ENCODE results near the gene NR4A3. TPM values are rescaled to one million over a fixed set of nuclear protein-coding genes. Genes with fewer than 3 reads are reported as not detected.

NR4A3 gene
- total RNA-seq, 2 experiments from 2014 or later = 1.2 TPM

- Mint-ChIP-seq H3K27me3 (peaks cover 16% of the 10 kb centered on the region), H3K4me3 (peak overlapping the region; percentile 94), H3K36me3 (no peaks in the 10 kb centered on the region), H3K4me1 (peaks cover 45% of the 10 kb centered on the region), H3K27ac (peak overlapping the region; percentile 92), H3K9me3 (no peaks in the 10 kb centered on the region)
- POLR2A ChIA-PET = interaction anchor here (0.8 to 1.2 kb wide), 4 partner anchors 9 to 183 kb away, joined by 3 to 6 read pairs (median 3); no protein-coding TSS in a partner anchor
- peak; percentile 95 for DNase-seq
- peak; percentile 49 for ATAC-seq (ENCODE audit: low read depth)
These were observed 1.6 kb upstream of the NR4A3 start for GRCh38 chr9:99819856-99820684.

GRCh38 chr9:99820685-99821395, 845 bp upstream of the NR4A3 start:
- Mint-ChIP-seq H3K9me3 (no peaks in the 10 kb centered on the region), H3K4me3 (peak overlapping the region; percentile 94), H3K27me3 (peaks cover 19% of the 10 kb centered on the region), H3K36me3 (no peaks in the 10 kb centered on the region), H3K4me1 (peaks cover 52% of the 10 kb centered on the region), H3K27ac (peak overlapping the region; percentile 92)
- no peak for DNase-seq
- POLR2A ChIA-PET = no interaction called here
- peak; percentile 0 for ATAC-seq (ENCODE audit: low read depth)

DNA sequence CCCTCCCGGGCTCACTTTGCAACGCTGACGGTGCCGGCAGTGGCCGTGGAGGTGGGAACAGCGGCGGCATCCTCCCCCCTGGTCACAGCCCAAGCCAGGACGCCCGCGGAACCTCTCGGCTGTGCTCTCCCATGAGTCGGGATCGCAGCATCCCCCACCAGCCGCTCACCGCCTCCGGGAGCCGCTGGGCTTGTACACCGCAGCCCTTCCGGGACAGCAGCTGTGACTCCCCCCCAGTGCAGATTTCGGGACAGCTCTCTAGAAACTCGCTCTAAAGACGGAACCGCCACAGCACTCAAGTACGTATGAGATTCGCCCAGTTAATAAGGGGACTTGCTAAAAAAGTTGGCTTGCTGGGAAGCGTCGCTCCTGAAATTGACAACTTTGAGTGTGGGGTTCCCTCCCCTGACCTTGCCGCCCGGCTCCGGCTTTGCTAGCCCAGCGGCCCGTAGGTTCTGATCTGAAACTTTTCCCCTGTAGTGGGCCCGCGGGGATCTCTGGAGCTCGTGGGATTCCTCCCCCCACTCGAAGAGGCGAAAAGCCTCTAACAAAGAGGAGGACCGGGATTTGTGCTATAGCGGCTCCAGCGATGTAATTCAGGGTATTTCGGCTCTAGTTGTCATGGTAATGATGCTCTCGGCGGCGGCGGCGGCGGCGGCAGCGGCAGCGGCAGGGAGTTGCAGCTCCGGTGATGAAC, 572 bp downstream of the NR4A3 start:
- DNase-seq = peak; percentile 71
- no peak for ATAC-seq (ENCODE audit: low read depth)
- H3K4me3 Mint-ChIP-seq = peak overlapping the region; percentile 94
- peaks cover 13% of the 10 kb centered on the region for H3K27me3 Mint-ChIP-seq
- POLR2A ChIA-PET = interaction anchor here (0.6 to 1.7 kb wide), 3 partner anchors 23 to 889 kb away, joined by 3 to 4 read pairs (median 4); partner anchors contain the start of genes ALG2 and SEC61B
- peaks cover 63% of the 10 kb centered on the region for H3K4me1 Mint-ChIP-seq
- peak overlapping the region; percentile 92 for H3K27ac Mint-ChIP-seq
- H3K36me3 Mint-ChIP-seq = no peaks in the 10 kb centered on the region
- H3K9me3 Mint-ChIP-seq = no peaks in the 10 kb centered on the region

- peak; percentile 39 for DNase-seq
- peaks cover 70% of the 10 kb centered on the region for H3K4me1 Mint-ChIP-seq
- H3K9me3 Mint-ChIP-seq = no peaks in the 10 kb centered on the region
- peak overlapping the region; percentile 92 for H3K27ac Mint-ChIP-seq
- H3K27me3 Mint-ChIP-seq = peaks cover 19% of the 10 kb centered on the region
- POLR2A ChIA-PET = interaction anchor here (0.6 to 1.7 kb wide), 2 partner anchors 601 to 889 kb away, joined by 4 read pairs; partner anchors contain the start of genes ALG2 and SEC61B
- H3K36me3 Mint-ChIP-seq = no peaks in the 10 kb centered on the region
- no peak for ATAC-seq (ENCODE audit: low read depth)
- peak overlapping the region; percentile 94 for H3K4me3 Mint-ChIP-seq
These were observed 1.3 kb downstream of the NR4A3 start for GRCh38 chr9:99822806-99823591.

DNA sequence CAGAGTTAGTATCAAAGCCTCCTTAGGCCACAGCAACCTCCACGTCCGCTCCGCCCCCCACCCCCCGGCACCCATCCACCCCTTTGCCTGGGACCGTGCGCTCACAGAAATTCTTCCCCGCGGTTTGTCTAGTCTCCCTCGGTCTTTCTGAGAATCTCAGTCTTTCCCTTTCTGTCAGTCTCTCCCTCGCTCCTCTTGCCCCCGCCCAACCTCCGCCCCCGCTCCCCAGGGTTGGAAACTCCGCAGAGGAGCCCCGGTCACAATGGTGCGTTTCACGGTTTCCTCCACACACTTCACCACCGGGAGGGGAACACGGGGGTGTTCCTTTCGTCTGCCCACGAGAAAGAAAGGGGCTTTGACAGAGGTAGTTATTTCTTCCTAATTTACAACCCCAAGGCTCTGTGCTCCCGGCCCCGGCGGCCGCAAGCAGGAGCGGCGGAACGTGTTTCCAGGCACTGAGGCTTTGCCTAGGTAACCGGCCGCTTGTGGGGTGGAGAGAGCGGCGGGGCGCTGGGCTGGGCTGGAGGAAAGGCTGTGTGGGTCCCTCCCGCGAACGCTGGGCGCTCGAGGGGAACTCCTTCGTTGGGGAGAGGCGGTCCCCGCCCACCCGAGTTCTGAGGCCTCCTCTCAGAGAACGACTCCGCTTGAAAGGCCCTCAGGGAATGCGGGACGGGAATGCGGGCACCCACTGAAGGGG, 2.1 kb downstream of the NR4A3 start:
- Mint-ChIP-seq H3K36me3 (no peaks in the 10 kb centered on the region), H3K27ac (no peak overlapping the region), H3K27me3 (peaks cover 22% of the 10 kb centered on the region), H3K4me1 (peaks cover 66% of the 10 kb centered on the region), H3K9me3 (no peaks in the 10 kb centered on the region), H3K4me3 (peak overlapping the region; percentile 94)
- POLR2A ChIA-PET = interaction anchor here (1.1 to 1.6 kb wide), 2 partner anchors 83 to 187 kb away, joined by 3 to 5 read pairs; partner anchors contain the start of gene STX17
- peak; percentile 59 for DNase-seq
- ATAC-seq (ENCODE audit: low read depth) = no peak

- Mint-ChIP-seq H3K9me3 (no peaks in the 10 kb centered on the region), H3K4me1 (peaks cover 69% of the 10 kb centered on the region), H3K27ac (no peak overlapping the region), H3K27me3 (peaks cover 28% of the 10 kb centered on the region), H3K4me3 (peak overlapping the region; percentile 94), H3K36me3 (peaks cover 4% of the 10 kb centered on the region)
- DNase-seq = peak; percentile 84
- no peak for ATAC-seq (ENCODE audit: low read depth)
- POLR2A ChIA-PET = interaction anchor here (0.7 to 1.6 kb wide), 4 partner anchors 82 to 1775 kb away, joined by 3 to 5 read pairs (median 3); partner anchors contain the start of gene STX17
These were observed 2.9 kb downstream of the NR4A3 start for GRCh38 chr9:99824378-99825171.

- DNase-seq (peak; percentile 49), ATAC-seq (ENCODE audit: low read depth) (no peak)
- H3K4me1 Mint-ChIP-seq = peaks cover 69% of the 10 kb centered on the region
- peak overlapping the region; percentile 94 for H3K4me3 Mint-ChIP-seq
- H3K27ac Mint-ChIP-seq = no peak overlapping the region
- POLR2A ChIA-PET = interaction anchor here (0.7 to 1.6 kb wide), 5 partner anchors 81 to 1776 kb away, joined by 3 to 5 read pairs (median 3); partner anchors contain the start of gene STX17
- peaks cover 4% of the 10 kb centered on the region for H3K36me3 Mint-ChIP-seq
- H3K9me3 Mint-ChIP-seq = no peaks in the 10 kb centered on the region
- peaks cover 28% of the 10 kb centered on the region for H3K27me3 Mint-ChIP-seq
These were observed 3.7 kb downstream of the NR4A3 start for GRCh38 chr9:99825172-99826046.

DNA sequence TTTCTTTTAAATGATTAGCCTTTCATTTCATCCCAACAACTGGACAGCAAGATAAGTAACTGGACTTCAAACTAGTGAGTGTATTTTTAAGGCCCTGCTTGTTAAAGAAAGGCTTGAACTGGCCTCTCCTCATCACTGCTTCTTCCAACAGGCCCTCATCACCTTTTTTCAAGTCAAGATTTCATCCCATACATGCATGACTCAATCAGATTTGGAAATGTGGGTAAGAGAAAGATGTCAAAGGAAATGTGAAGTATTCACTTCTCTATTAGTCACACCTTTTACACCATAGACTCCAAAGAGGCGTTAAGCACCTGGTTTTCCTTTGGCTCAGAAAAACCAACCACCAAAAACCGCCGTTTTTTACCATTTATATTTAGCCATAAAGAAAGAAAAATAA, 4.9 kb downstream of the NR4A3 start:
- POLR2A ChIA-PET = no interaction called here
- H3K27me3 Mint-ChIP-seq = peaks cover 28% of the 10 kb centered on the region
- no peak overlapping the region for H3K27ac Mint-ChIP-seq
- peaks cover 64% of the 10 kb centered on the region for H3K4me1 Mint-ChIP-seq
- H3K36me3 Mint-ChIP-seq = peaks cover 4% of the 10 kb centered on the region
- DNase-seq (no peak), ATAC-seq (ENCODE audit: low read depth) (no peak)
- H3K9me3 Mint-ChIP-seq = no peaks in the 10 kb centered on the region
- no peak overlapping the region for H3K4me3 Mint-ChIP-seq

DNA sequence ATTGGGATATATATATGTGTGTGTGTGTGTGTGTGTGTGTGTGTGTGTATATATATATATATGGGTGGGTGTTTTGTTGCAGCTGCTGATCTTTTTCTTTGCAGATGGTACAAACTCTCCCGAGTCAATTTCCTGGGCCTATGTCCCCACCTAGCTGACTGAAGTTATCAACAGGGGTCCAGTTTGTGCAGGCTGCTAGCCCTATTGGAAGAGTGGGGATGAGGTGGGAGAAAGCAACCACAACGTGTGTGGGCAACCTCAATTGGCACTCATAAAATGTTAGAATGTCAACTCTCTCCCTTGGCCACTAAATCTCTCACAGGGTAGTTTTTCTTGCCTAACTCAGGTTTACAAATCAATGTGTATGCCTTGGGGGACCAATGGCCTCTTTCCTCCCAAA, 5.6 kb downstream of the NR4A3 start:
- Mint-ChIP-seq H3K4me3 (no peak overlapping the region), H3K9me3 (no peaks in the 10 kb centered on the region), H3K4me1 (peaks cover 62% of the 10 kb centered on the region), H3K27ac (no peak overlapping the region), H3K27me3 (peaks cover 28% of the 10 kb centered on the region), H3K36me3 (peaks cover 4% of the 10 kb centered on the region)
- DNase-seq (no peak), ATAC-seq (ENCODE audit: low read depth) (no peak)
- POLR2A ChIA-PET = no interaction called here

DNA sequence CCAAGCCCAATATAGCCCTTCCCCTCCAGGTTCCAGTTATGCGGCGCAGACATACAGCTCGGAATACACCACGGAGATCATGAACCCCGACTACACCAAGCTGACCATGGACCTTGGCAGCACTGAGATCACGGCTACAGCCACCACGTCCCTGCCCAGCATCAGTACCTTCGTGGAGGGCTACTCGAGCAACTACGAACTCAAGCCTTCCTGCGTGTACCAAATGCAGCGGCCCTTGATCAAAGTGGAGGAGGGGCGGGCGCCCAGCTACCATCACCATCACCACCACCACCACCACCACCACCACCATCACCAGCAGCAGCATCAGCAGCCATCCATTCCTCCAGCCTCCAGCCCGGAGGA, 6.3 kb downstream of the NR4A3 start:
- no peaks in the 10 kb centered on the region for H3K9me3 Mint-ChIP-seq
- ATAC-seq (ENCODE audit: low read depth) = no peak
- H3K27ac Mint-ChIP-seq = no peak overlapping the region
- H3K4me1 Mint-ChIP-seq = peaks cover 54% of the 10 kb centered on the region
- POLR2A ChIA-PET = no interaction called here
- no peak for DNase-seq
- peaks cover 4% of the 10 kb centered on the region for H3K36me3 Mint-ChIP-seq
- H3K27me3 Mint-ChIP-seq = peaks cover 26% of the 10 kb centered on the region
- H3K4me3 Mint-ChIP-seq = no peak overlapping the region
